Stomach smooth muscle (tissue), 2 donors: ENCODE measurements around the gene SYN1.

Experiments
- H3K27ac ChIP-seq: one replicate; pipeline ENCODE4 v1.7.0; 2013; ENCODE audit warnings: mild to moderate bottlenecking, low read length, inconsistent platforms
- H3K27me3 ChIP-seq, 2 donors: one replicate each; pipeline ENCODE4 v1.7.0; 2013; ENCODE audit warnings: low read length in 2 of 2; ENCODE audit not compliant: insufficient read depth in 2 of 2, control insufficient read depth in 1 of 2
- H3K36me3 ChIP-seq, 2 donors: one replicate each; pipeline ENCODE4 v1.7.0; 2013; ENCODE audit warnings: low read length in 2 of 2; ENCODE audit not compliant: control insufficient read depth in 2 of 2, insufficient read depth in 2 of 2
- H3K4me1 ChIP-seq: one replicate; pipeline ENCODE4 v1.7.0; 2013; ENCODE audit warnings: low read length; ENCODE audit not compliant: control insufficient read depth, insufficient read depth
- H3K4me3 ChIP-seq, 2 donors: one replicate each; pipeline ENCODE4 v1.7.0; 2013; ENCODE audit warnings: low read length in 2 of 2
- H3K9ac ChIP-seq, 2 donors: one replicate each; pipeline ENCODE4 v1.7.0; 2013; ENCODE audit warnings: low read length in 2 of 2, mild to moderate bottlenecking in 1 of 2
- H3K9me3 ChIP-seq, 2 donors: one replicate each; pipeline ENCODE4 v1.7.0; 2013; ENCODE audit warnings: low read length in 2 of 2; ENCODE audit not compliant: control insufficient read depth in 2 of 2
- donor health status: healthy.
- donor health status: Pancreatic carcinoma.

The SYN1 gene

DNA sequence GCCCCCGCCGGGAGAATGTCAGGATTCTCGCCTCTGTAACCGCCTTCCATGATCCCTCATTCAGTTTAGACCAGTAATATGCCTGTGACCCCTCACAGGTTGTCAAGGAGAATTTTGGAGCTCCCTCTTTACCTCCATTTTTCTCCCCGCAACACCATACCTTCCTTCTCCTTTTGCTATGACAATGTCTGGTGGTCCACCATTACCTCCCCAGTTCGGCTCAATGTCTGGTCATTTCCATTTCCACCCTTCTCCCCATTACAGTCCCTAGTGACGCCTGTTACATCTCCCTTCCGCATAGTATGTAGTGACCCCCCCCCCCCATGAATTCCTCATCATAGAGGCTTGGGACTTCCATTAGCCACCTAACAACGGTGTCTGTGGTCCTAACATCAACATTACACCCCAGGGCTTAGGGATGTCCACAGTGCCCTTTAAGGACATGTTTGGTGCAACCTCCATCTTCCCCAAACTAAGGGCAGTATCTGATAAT lies 58.0 kb downstream of the SYN1 start:
- H3K27me3 ChIP-seq: no peaks in the 10 kb centered on the region
- peak overlapping the region; percentile 69 to 84 for H3K9ac ChIP-seq
- peak overlapping the region; percentile 80 to 93 for H3K4me3 ChIP-seq
- H3K9me3 ChIP-seq: no peaks in the 10 kb centered on the region
- H3K4me1 ChIP-seq: peaks cover 21% of the 10 kb centered on the region
- H3K36me3 ChIP-seq: peaks cover 16 to 17% of the 10 kb centered on the region in 2 donors
- peak overlapping the region; percentile 88 for H3K27ac ChIP-seq

DNA sequence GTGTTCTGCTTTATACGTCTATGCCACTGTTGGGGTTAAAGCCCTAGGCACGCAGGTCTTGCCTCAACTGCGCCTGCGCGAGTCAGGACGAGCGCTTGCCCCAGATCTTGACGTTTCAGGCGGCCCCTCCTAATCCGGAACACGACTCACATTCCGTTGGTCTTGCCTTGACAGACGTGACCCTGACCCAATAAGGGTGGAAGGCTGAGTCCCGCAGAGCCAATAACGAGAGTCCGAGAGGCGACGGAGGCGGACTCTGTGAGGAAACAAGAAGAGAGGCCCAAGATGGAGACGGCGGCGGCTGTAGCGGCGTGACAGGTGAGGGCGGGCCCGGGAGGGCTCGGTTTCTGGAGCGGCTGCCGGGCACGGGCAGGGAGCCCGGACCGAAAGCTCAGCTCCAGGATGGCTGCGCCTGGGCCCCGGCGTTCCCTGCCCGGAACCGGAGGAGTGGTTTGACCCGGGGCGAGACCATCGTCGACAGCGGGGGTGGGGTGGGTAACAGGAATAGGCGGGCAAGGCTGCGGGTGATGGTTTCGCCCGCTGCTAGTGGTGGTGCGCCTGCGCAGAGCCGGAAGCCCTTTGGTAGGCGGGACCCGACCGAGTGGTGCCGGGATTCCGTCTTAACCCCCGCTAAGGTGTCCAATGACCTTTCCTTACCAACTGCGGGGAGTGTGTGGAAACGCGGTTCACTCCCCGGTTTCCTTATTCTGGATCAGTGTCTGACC lies 58.6 kb downstream of the SYN1 start, which contains the start of gene ARAF:
Gene ARAF (plus strand): TSS at position 272 of the 725 bp plus-strand sequence. CDS start 1,763 bp downstream, outside the sequence.
- Histone ChIP-seq H3K27ac (peak within 1 kb of the TSS; percentile 88), H3K9ac (peak within 1 kb of the TSS; percentile 73 to 84), H3K27me3 (no peaks in the 10 kb centered on the region), H3K36me3 (peaks cover 16% of the 10 kb centered on the region in 2 donors), H3K9me3 (no peaks in the 10 kb centered on the region), H3K4me1 (peaks cover 21% of the 10 kb centered on the region), H3K4me3 (peak within 1 kb of the TSS; percentile 80 to 93)

DNA sequence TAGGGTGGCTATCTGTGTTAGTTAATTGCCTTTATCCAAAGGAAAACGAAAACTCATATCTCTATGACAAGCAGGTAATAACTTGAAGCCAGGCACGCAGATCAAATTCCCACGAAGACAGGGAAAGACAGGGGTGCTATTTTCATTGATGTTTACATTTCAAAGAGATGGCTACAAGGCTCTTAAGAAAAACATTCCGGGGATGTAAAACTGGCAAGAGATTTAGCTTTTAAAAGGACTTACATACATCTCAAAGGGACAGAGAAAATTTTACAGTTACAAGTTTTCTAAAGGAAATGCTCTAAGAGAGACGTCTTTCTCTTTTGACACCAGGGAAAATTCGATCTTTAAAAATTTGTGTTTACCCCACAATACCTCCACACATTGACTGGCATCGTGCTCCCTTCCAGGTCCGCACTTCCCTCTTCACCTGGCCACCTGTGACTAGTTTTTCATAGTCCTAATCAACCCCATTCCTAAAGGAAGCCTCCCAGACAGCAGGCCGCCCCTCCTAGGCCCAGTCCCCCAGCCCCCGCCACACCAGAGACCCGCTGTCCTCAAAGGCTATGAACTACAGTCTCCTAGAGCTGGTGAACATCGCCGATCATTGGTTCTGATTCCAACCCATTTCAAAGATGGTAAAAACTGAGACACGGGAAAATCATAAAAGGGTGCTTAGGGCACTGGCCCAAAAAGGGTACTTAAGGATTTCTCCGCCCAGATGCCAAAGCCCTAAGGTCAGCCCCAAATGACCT lies 59.3 kb downstream of the SYN1 start:
- H3K36me3 ChIP-seq: peaks cover 16% of the 10 kb centered on the region in 2 donors
- H3K27ac ChIP-seq: peak overlapping the region; percentile 88
- H3K4me3 ChIP-seq: peak overlapping the region; percentile 62 to 80
- peak overlapping the region; percentile 69 to 73 for H3K9ac ChIP-seq
- H3K9me3 ChIP-seq: no peaks in the 10 kb centered on the region
- H3K27me3 ChIP-seq: no peaks in the 10 kb centered on the region
- H3K4me1 ChIP-seq: peaks cover 21% of the 10 kb centered on the region

DNA sequence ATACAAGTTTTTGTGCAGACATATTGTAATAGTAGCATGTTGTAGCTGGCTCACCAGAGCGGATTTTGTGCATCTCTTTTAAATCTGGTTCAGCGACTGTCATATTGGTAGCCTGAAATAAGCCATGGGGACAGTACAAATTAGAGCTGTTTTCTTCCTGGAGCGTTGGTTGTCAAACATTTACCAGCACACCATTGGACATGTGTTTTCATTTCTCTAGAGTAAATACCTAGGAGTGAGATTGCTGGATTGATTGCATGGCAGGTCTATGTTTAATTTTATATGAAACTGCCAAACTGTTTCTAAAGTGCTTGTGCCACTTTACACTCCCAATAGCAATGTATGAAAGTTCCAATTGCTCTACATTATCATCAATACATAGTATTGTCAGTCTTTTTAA lies 61.2 kb downstream of the SYN1 start:
- Histone ChIP-seq H3K4me3 (no peak overlapping the region), H3K27ac (no peak overlapping the region), H3K9ac (no peak overlapping the region), H3K9me3 (no peaks in the 10 kb centered on the region), H3K4me1 (peaks cover 18% of the 10 kb centered on the region), H3K36me3 (peaks cover 5 to 6% of the 10 kb centered on the region in 2 donors), H3K27me3 (no peaks in the 10 kb centered on the region)

DNA sequence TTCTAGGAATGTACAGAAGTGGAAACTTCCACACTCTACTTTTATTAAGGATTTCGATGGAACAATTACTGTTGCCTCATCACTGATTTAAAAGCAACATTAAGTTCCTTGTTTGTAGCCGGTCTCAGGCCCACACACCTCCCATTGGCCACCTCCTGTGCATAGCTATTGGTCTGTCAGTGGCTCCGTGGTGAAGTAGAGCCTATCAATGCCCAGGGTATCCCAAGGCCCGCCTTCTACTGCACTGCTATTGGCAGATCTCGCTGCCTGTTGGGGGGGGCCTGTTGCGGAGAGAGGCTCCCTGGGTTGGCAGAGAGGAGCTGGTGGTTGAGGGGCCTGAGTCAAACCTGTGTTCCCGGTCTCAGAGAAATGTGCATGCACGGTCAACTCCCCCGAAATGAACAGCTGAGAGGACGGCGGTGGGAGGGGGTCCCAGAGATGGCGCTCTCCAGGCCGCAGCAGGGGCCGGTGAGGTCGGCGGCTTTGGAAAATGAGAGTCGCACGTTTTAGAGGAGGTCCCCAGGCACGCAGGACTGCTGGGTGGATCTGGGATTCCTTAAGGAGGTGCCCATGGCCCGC lies 63.5 kb downstream of the SYN1 start:
- no peaks in the 10 kb centered on the region for H3K27me3 ChIP-seq
- H3K4me3 ChIP-seq: peak overlapping the region; percentile 53 to 69
- peak overlapping the region; percentile 62 to 76 for H3K9ac ChIP-seq
- H3K4me1 ChIP-seq: peaks cover 2% of the 10 kb centered on the region
- no peaks in the 10 kb centered on the region for H3K36me3 ChIP-seq
- no peaks in the 10 kb centered on the region for H3K9me3 ChIP-seq
- peak overlapping the region; percentile 64 for H3K27ac ChIP-seq

DNA sequence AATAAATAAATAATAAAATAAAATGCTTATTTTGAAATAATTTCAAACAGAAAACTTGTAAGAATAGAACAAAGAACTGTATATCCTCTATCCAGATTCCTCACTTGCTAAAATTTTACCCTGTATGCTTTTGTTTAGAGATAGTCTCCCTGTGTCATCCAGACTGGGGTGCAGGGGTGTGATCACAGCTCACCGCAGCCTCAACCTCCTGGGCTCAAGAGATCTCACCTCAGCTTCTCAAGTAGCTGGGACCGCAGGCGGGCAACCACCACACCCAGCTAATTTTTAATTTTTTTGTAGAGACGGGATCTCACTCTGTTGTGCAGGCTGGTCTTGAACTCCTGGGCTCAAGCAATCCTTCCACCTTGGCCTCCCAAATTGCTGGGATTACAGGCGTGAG lies 76.2 kb downstream of the SYN1 start:
- H3K27me3 ChIP-seq: no peaks in the 10 kb centered on the region
- no peak overlapping the region for H3K4me3 ChIP-seq
- H3K9ac ChIP-seq: no peak overlapping the region
- H3K4me1 ChIP-seq: peaks cover 9% of the 10 kb centered on the region
- no peaks in the 10 kb centered on the region for H3K36me3 ChIP-seq
- no peaks in the 10 kb centered on the region for H3K9me3 ChIP-seq
- no peak overlapping the region for H3K27ac ChIP-seq

DNA sequence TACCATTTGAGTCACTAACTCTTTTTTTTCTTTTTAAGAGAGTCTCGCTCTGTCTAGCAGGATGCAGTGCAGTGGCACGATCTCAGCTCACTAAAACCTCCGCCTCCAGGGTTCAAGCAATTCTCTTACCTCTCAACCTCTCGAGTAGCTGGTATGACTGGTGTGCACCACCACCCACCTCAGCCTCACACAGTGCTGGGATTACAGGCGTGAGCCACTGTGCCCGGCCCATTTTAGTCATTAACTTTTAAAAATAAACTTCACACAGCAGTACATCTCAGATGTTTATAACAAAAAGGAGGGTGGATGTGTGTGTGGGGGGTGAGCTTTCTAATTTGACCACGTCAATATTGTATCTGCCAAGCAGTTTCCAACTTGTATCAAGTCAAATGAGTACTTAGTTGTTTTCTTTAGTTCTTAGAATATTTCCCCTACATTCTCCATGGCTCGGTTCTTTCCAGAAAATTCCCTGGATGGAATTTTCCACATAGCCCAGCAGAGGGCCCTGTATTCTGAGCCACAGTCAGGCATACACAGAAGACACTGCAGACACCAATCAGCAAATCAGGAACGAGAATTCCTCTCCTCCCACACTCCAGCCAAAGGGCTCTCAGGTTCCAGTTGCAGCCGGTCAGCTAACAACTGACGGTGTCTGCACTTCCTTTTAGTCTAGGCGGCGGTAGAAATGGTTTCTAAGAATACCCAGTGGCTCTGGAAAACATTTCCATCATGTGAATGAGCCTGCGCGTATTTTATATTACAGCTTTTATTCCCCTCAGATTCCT lies 78.7 kb downstream of the SYN1 start:
- Histone ChIP-seq H3K4me3 (no peak overlapping the region), H3K9me3 (no peaks in the 10 kb centered on the region), H3K27me3 (no peaks in the 10 kb centered on the region), H3K9ac (no peak overlapping the region), H3K36me3 (no peaks in the 10 kb centered on the region), H3K4me1 (peaks cover 9% of the 10 kb centered on the region), H3K27ac (peak overlapping the region; percentile 74)

DNA sequence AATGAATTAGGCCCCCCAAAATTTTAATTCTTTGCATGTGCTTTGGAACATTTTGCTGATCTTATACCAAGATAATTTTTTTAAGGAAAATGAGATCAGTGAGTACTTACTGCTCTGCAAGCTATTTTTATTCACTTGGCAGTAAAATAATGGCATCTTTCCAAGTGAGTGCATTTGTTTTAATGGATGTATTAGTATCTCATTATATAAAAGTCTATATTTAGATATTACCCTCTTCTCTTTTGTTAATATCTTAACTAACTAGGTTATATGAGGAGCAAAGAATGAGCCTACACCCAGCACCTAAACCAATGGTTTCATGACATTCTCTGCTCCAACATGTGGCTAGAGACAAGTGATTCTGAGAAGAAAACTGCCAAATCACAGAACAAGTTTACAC lies 79.8 kb downstream of the SYN1 start:
- H3K27ac ChIP-seq: no peak overlapping the region
- H3K9ac ChIP-seq: no peak overlapping the region
- peaks cover 0 to 2% of the 10 kb centered on the region in 2 donors for H3K27me3 ChIP-seq
- peaks cover 9% of the 10 kb centered on the region for H3K4me1 ChIP-seq
- no peak overlapping the region for H3K4me3 ChIP-seq
- H3K36me3 ChIP-seq: no peaks in the 10 kb centered on the region
- H3K9me3 ChIP-seq: no peaks in the 10 kb centered on the region

DNA sequence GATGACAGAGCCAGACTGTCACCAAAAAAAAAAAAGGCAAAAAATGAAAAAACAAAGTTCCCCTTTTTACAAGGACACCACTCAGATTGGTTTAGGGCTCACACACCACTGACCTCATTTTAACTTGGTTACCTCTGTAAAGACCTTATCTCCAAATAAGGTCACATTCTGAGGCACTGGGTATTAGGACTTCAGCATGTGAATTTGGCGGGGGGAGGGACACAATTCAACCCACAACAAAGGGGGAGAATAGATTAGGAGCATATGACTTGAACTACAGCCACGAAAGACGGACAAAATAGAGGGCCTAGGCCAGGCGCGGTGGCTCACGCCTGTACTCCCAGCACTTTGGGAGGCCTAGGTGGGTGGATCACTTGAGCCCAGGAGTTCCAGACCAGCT lies 89.6 kb downstream of the SYN1 start:
- no peak overlapping the region for H3K27ac ChIP-seq
- H3K9ac ChIP-seq: no peak overlapping the region
- H3K36me3 ChIP-seq: no peaks in the 10 kb centered on the region
- H3K27me3 ChIP-seq: peaks cover 0 to 4% of the 10 kb centered on the region in 2 donors
- no peaks in the 10 kb centered on the region for H3K9me3 ChIP-seq
- no peak overlapping the region for H3K4me3 ChIP-seq
- no peaks in the 10 kb centered on the region for H3K4me1 ChIP-seq

DNA sequence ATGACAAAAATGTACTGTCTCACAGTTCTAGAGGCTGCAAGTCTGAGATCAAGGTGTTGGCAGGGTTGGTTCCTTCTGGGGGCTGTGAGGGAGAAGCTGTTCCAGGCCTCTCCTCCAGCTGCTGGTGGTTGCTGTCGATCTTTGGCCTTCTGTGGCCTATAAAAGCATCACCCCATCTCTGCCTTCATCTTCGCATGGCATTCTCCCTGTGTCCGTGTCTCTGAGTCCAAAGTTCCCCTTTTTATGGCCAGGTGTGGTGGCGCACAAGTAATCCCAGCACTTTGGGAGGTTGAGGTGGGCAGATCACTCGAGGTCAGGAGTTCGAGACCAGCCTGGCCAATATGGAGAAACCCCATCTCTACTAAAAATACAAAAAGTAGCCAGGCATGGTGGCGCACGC lies 90.1 kb downstream of the SYN1 start:
- H3K9ac ChIP-seq: no peak overlapping the region
- H3K4me1 ChIP-seq: no peaks in the 10 kb centered on the region
- no peaks in the 10 kb centered on the region for H3K9me3 ChIP-seq
- no peak overlapping the region for H3K4me3 ChIP-seq
- H3K27ac ChIP-seq: no peak overlapping the region
- H3K36me3 ChIP-seq: no peaks in the 10 kb centered on the region
- H3K27me3 ChIP-seq: peaks cover 0 to 3% of the 10 kb centered on the region in 2 donors
